Activated CD4-positive, alpha-beta T cell treated with anti-CD3 and anti-CD28 coated beads, Interleukin-2, Interleukin-4, amounts not matched to agents 100 ng/mL and 50 ng/mL, durations not matched to agents 16 hours and 8 hours (primary cell): ENCODE data around the gene HEPN1.

Experiments
- DNase-seq: peaks from one replicate; pipeline ENCODE4 v3.0.0-alpha.2; 2020; ENCODE audit warnings: low spot score

The HEPN1 gene

GRCh38 chr11:124884869-124885479, 34.1 kb upstream of the HEPN1 start:
- DNase-seq, result no peak

- no peak for DNase-seq
These were observed 32.6 kb upstream of the HEPN1 start for GRCh38 chr11:124886476-124886875.

- DNase-seq, result no peak
These were observed 31.9 kb upstream of the HEPN1 start for GRCh38 chr11:124886978-124887666.

- DNase-seq, result no peak
These were observed 31.4 kb upstream of the HEPN1 start for GRCh38 chr11:124887667-124888013.

GRCh38 chr11:124889191-124890091, 29.6 kb upstream of the HEPN1 start:
- DNase-seq, result no peak

GRCh38 chr11:124890151-124890550, 28.9 kb upstream of the HEPN1 start:
- no peak for DNase-seq

- no peak for DNase-seq
These were observed 28.2 kb upstream of the HEPN1 start for GRCh38 chr11:124890683-124891372.

GRCh38 chr11:124891373-124891861, 27.6 kb upstream of the HEPN1 start:
- DNase-seq, result no peak

GRCh38 chr11:124892146-124892545, 26.9 kb upstream of the HEPN1 start:
- DNase-seq, result no peak

GRCh38 chr11:124892750-124893454, 26.1 kb upstream of the HEPN1 start:
- no peak for DNase-seq

- DNase-seq, result no peak
These were observed 25.2 kb upstream of the HEPN1 start for GRCh38 chr11:124893781-124894401.

- no peak for DNase-seq
These were observed 24.2 kb upstream of the HEPN1 start for GRCh38 chr11:124894606-124895430.

- no peak for DNase-seq
These were observed 23.5 kb upstream of the HEPN1 start for GRCh38 chr11:124895471-124895971.

- no peak for DNase-seq
These were observed 22.8 kb upstream of the HEPN1 start for GRCh38 chr11:124896071-124896750.

GRCh38 chr11:124896821-124897391, 22.1 kb upstream of the HEPN1 start:
- DNase-seq, result no peak

GRCh38 chr11:124897674-124898262, 21.3 kb upstream of the HEPN1 start, which contains the start of gene ROBO4:
Gene ROBO4 (minus strand): TSS chr11:124897865. CDS start chr11:124897795, 70 bp downstream.
- DNase-seq, result no peak

GRCh38 chr11:124898263-124898680, 20.8 kb upstream of the HEPN1 start:
- DNase-seq, result no peak

GRCh38 chr11:124898711-124899110, 20.3 kb upstream of the HEPN1 start:
- no peak for DNase-seq
